HepG2 (cell line): Measurements from ENCODE around the gene A3GALT2. TPM values are rescaled to one million over a fixed set of nuclear protein-coding genes. Genes with fewer than 3 reads are reported as not detected.

Source experiments
- ASH2L ChIP-seq: fragments of 300-600, 200-600 bp; sonication (generic); IDR thresholded peaks from 2 replicates; pipeline ENCODE4 v1.7.0; 2017; ENCODE audit warnings: low read depth, mild to moderate bottlenecking, moderate library complexity, mixed read lengths, low read length; ENCODE audit not compliant: insufficient read length
- CSRNP2 ChIP-seq: sonication (generic); formaldehyde crosslinking; conservative IDR thresholded peaks from 2 replicates; pipeline ENCODE4 v1.8.0; 2022; ENCODE audit warnings: low read depth, missing genetic modification reagents
- FOXP1 ChIP-seq, 2 experiments: fragments of 450-650 bp in 1 of 2; IDR thresholded peaks; 2 replicates each; pipeline ENCODE4 v1.6.1; 2017 to 2018; ENCODE audit warnings: antibody characterized with exemption in 1 of 2
- GATA4 ChIP-seq: sonication (generic); IDR thresholded peaks from 2 replicates; pipeline ENCODE4 v1.6.1; 2016; ENCODE audit warnings: antibody characterized with exemption, low read depth, borderline replicate concordance
- KDM2A ChIP-seq: sonication (generic); formaldehyde crosslinking; IDR thresholded peaks from 2 replicates; pipeline ENCODE4 v1.4.0; 2020; ENCODE audit warnings: low read depth, missing genetic modification reagents, borderline replicate concordance
- MXD3 ChIP-seq: IDR thresholded peaks from 2 replicates; pipeline ENCODE4 v1.6.1; 2016; ENCODE audit warnings: mild to moderate bottlenecking, missing biosample characterization, missing genetic modification reagents
- NCOA5 ChIP-seq: sonication (generic); formaldehyde crosslinking; IDR thresholded peaks from 2 replicates; pipeline ENCODE4 v1.4.0; 2020; ENCODE audit warnings: missing genetic modification reagents
- TFDP2 ChIP-seq: sonication (generic); formaldehyde crosslinking; IDR thresholded peaks from 2 replicates; pipeline ENCODE4 v1.4.0; 2020; ENCODE audit warnings: missing genetic modification reagents
- ZBTB20 ChIP-seq: sonication (generic); formaldehyde crosslinking; IDR thresholded peaks from 2 replicates; pipeline ENCODE4 v1.8.1; 2023; ENCODE audit warnings: missing genetic modification reagents, low read depth, mild to moderate bottlenecking, borderline replicate concordance
- ZFP36 ChIP-seq: fragments of 150-350 bp; IDR thresholded peaks from 2 replicates; pipeline ENCODE4 v1.6.1; 2018; ENCODE audit warnings: borderline replicate concordance, low read length, low read depth; ENCODE audit not compliant: partially characterized antibody
- ZFYVE20 ChIP-seq: sonication (generic); formaldehyde crosslinking; IDR thresholded peaks from 2 replicates; pipeline ENCODE4 v1.8.0; 2023; ENCODE audit warnings: low read depth, mild to moderate bottlenecking, moderate library complexity, missing genetic modification reagents, borderline replicate concordance
- ZNF281 ChIP-seq: sonication (generic); formaldehyde crosslinking; IDR thresholded peaks from 2 replicates; pipeline ENCODE4 v1.4.0; 2020; ENCODE audit warnings: missing genetic modification reagents, borderline replicate concordance
- ZNF33A ChIP-seq: sonication (generic); formaldehyde crosslinking; IDR thresholded peaks from 2 replicates; pipeline ENCODE4 v1.5.1; 2020; ENCODE audit warnings: missing genetic modification reagents, mild to moderate bottlenecking, moderate library complexity, borderline replicate concordance
- ZNF34 ChIP-seq: sonication (generic); formaldehyde crosslinking; IDR thresholded peaks from 2 replicates; pipeline ENCODE4 v1.4.0; 2020; ENCODE audit warnings: mild to moderate bottlenecking, missing genetic modification reagents, borderline replicate concordance
- ZNF510 ChIP-seq: sonication (generic); formaldehyde crosslinking; IDR thresholded peaks from 2 replicates; pipeline ENCODE4 v1.4.0; 2020; ENCODE audit warnings: low read depth, mild to moderate bottlenecking, missing genetic modification reagents
- ZNF543 ChIP-seq: sonication (generic); formaldehyde crosslinking; IDR thresholded peaks from 2 replicates; pipeline ENCODE4 v1.4.0; 2020; ENCODE audit warnings: mild to moderate bottlenecking, missing genetic modification reagents
- ZNF556 ChIP-seq: sonication (generic); formaldehyde crosslinking; IDR thresholded peaks from 2 replicates; pipeline ENCODE4 v1.4.0; 2020; ENCODE audit warnings: mild to moderate bottlenecking, missing genetic modification reagents, borderline replicate concordance
- polyA plus RNA-seq, 8 experiments: library from polyadenylated mRNA; depleted of rRNA in 3 of 8; stranded (reverse) in 7 of 8; unstranded in 1 of 8; fragments of >200 nt; fragmentation: Illumina TruSeq in 4 of 8; extraction: Trizol in 4 of 8; gene quantifications; 2 replicates each; pipeline versions ENCODE4 v1.2.1 to v1.2.3, GENCODE V29; 2011 to 2016; ENCODE audit warnings: low read depth in 4 of 8, missing spikeins in 1 of 8, mixed read lengths in 1 of 8; ENCODE audit not compliant: insufficient read depth in 1 of 8
- total RNA-seq, 5 experiments: library from RNA; depleted of rRNA; stranded (reverse); fragments of >200 nt; fragmentation: Illumina TruSeq; extraction: Trizol; gene quantifications; 2 replicates each; pipeline ENCODE4 v1.2.3, GENCODE V29; 2016; ENCODE audit warnings: low read depth in 1 of 5
- TF ChIP-seq, protein P1 (sequence below): sonication (generic); formaldehyde crosslinking; IDR thresholded peaks from 2 replicates; pipeline ENCODE4 v1.4.0; 2020; ENCODE audit warnings: missing genetic modification reagents
- TF ChIP-seq, protein P2 (sequence below): sonication (generic); formaldehyde crosslinking; IDR thresholded peaks from 2 replicates; pipeline ENCODE4 v1.4.0; 2020; ENCODE audit warnings: missing genetic modification reagents, borderline replicate concordance

A3GALT2 gene
- total and polyA plus RNA-seq, 2 of the 13 experiments (the other 11 are each of a cell fraction or from before 2014, with no cell fraction given), result not detected

GRCh38 chr1:33342041-33342723 lies 21.3 kb upstream of the A3GALT2 start (continued):
- TF ChIP-seq CSRNP2 (CRISPR knock-in tag) (no peak), MXD3 (peak; percentile 74; the same call in 1 of the 2 replicates), ZNF510 (CRISPR knock-in tag) (no peak), NCOA5 (no peak), ZNF33A (no peak), ASH2L (peak; percentile 80), ZFYVE20 (CRISPR knock-in tag) (no peak), ZFP36 (no peak), ZNF543 (peak; percentile 77; the same call in 1 of the 2 replicates), GATA4 (no peak), ZNF556 (CRISPR knock-in tag) (peak; percentile 91; the same call in 1 of the 2 replicates), ZBTB20 (CRISPR knock-in tag) (peak; percentile 86; the same call in 1 of the 2 replicates), KDM2A (CRISPR knock-in tag) (peak; percentile 65; the same call in 1 of the 2 replicates), TFDP2 (CRISPR knock-in tag) (peak; percentile 62), ZNF281 (CRISPR knock-in tag) (peak; percentile 99), ZNF34 (0 out of 2 replicates have a peak, but pooled peaks have one; percentile 51), FOXP1 (IDR thresholded peaks at IDR 0.05) (peak; percentile 82), FOXP1 (CRISPR knock-in tag; IDR thresholded peaks at IDR 0.05) (peak; percentile 98)
- TF ChIP-seq, protein P1, sequence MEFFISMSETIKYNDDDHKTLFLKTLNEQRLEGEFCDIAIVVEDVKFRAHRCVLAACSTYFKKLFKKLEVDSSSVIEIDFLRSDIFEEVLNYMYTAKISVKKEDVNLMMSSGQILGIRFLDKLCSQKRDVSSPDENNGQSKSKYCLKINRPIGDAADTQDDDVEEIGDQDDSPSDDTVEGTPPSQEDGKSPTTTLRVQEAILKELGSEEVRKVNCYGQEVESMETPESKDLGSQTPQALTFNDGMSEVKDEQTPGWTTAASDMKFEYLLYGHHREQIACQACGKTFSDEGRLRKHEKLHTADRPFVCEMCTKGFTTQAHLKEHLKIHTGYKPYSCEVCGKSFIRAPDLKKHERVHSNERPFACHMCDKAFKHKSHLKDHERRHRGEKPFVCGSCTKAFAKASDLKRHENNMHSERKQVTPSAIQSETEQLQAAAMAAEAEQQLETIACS (CRISPR knock-in tag), result peak; percentile 51; the same call in 1 of the 2 replicates
- TF ChIP-seq, protein P2, sequence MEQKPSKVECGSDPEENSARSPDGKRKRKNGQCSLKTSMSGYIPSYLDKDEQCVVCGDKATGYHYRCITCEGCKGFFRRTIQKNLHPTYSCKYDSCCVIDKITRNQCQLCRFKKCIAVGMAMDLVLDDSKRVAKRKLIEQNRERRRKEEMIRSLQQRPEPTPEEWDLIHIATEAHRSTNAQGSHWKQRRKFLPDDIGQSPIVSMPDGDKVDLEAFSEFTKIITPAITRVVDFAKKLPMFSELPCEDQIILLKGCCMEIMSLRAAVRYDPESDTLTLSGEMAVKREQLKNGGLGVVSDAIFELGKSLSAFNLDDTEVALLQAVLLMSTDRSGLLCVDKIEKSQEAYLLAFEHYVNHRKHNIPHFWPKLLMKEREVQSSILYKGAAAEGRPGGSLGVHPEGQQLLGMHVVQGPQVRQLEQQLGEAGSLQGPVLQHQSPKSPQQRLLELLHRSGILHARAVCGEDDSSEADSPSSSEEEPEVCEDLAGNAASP, result peak; percentile 92
